Upper lobe of left lung (tissue), 6 donors: Measurements from ENCODE around the gene ZNF600. TPM values are rescaled to one million over a fixed set of nuclear protein-coding genes. Genes with fewer than 3 reads are reported as not detected.
"Not testable (repeated sequence)": the region's sequence is repeated elsewhere in the genome, so short reads cannot be mapped to it uniquely, and the experiment has no call there.

Experiments
- ATAC-seq, 2 donors: fragments of 200-7000 bp; cut with Tn5 transposase; one replicate each; pipeline ENCODE4 v1.9.1; 2022; ENCODE audit warnings: mild to moderate bottlenecking in 2 of 2, moderate library complexity in 2 of 2; ENCODE audit not compliant: low FRiP score in 2 of 2
- DNase-seq, 2 donors: peaks; one replicate each; pipeline ENCODE4 v3.0.0-alpha.2; 2019 to 2020
- H3K27ac ChIP-seq, 4 donors: fragments of 200-600 bp; sonication (generic); one replicate each; pipeline ENCODE4 v1.5.1; 2016 to 2019
- H3K27me3 ChIP-seq, 4 donors: fragments of 200-600 bp; sonication (generic); one replicate each; pipeline ENCODE4 v1.5.1; 2017 to 2019
- H3K36me3 ChIP-seq, 4 donors: fragments of 200-600 bp; sonication (generic); one replicate each; pipeline ENCODE4 v1.5.1; 2016 to 2019
- H3K4me1 ChIP-seq, 4 donors: fragments of 200-600 bp; sonication (generic); one replicate each; pipeline ENCODE4 v1.5.1; 2018 to 2019
- H3K4me3 ChIP-seq, 4 donors: fragments of 200-600 bp; sonication (generic); one replicate each; pipeline ENCODE4 v1.5.1; 2017 to 2019; ENCODE audit warnings: mild to moderate bottlenecking in 2 of 4, moderate library complexity in 1 of 4
- H3K9me3 ChIP-seq, 4 donors: fragments of 200-600 bp; sonication (generic); one replicate each; pipeline ENCODE4 v1.5.1; 2018 to 2019
- EP300 ChIP-seq, 4 donors: sonication (generic); formaldehyde crosslinking; IDR thresholded peaks; one replicate each; pipeline ENCODE4 v1.5.1; 2017; ENCODE audit warnings: antibody characterized with exemption in 4 of 4, control low read depth in 2 of 4
- POLR2A ChIP-seq, 4 donors: fragments of 450-650 bp; IDR thresholded peaks; one replicate each; pipeline ENCODE4 v1.5.1; 2016 to 2017; ENCODE audit warnings: antibody characterized with exemption in 4 of 4, mild to moderate bottlenecking in 2 of 4
- POLR2AphosphoS5 ChIP-seq, 2 donors: sonication (generic); formaldehyde crosslinking; IDR thresholded peaks; one replicate each; pipeline ENCODE4 v1.5.1; 2017; ENCODE audit warnings: antibody characterized with exemption in 2 of 2
- WGBS, 2 donors: methylation state at CpG; one replicate each; pipeline ENCODE4 v1.1.5; 2017 to 2018; 5-methylcytosine and 5-hydroxymethylcytosine counted together
- total RNA-seq, 6 donors: library from RNA; depleted of rRNA in 4 of 6; stranded (reverse); fragments of >200 nt in 4 of 6; gene quantifications; one replicate each; pipeline versions ENCODE4 v1.1.0 to v1.2.1, GENCODE V29; 2016 to 2021
- TF ChIP-seq, protein P1 (sequence below), 6 experiments: fragments of 450-650 bp in 4 of 6; fragments of 200-600 bp in 2 of 6; sonication (generic) in 2 of 6; IDR thresholded peaks; one replicate each; pipeline ENCODE4 v1.5.1; 2016 to 2019; ENCODE audit warnings: antibody characterized with exemption in 6 of 6
- donor health status: DM: no; HTN: no; CAD: no; lungs with moderate emphysema.
- donor health status: DM: no; HTN: yes; CAD: no; lungs with severe emphysema.

Gene ZNF600
- total RNA-seq, 6 donors from 2014 or later: 9.4 to 68.1 (median 11.1) TPM

DNA sequence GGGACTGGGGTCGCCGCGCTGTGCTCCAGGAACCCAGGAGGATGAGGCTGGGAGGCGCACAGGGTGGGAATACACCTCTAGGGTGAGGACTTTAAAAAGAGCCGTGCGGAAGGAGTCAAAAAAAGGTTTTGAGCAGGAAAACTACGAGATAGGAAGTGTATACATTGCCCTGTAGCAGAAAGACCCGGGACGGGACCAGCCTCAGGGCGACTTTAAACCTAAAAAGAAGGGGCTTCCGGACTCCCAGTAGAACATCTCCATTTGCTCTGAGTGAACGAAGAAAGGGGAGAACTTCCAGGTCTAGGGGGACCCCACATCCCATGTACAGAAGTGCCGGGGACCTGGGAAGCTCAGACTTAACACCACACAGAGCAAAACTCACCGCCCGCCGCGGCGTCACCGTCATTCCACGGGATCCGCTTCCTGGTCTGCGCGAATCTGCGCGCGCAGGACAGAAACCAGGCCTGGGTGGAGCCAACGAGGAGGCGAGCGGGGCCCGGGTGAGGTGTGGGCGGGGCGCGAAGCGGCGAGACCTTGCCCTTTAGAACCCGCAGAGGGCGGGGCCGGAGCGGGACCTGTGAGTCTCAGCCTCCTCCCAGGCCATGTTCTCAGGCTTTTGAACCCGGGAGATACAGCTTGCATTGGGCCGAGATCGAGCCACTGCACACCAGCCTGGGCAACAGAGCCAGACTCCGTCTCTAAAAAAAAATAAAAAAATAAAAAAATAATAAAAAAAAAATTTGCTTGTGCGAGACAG lies 34.8 kb upstream of the ZNF600 start, which contains the start of gene ZNF28:
Gene ZNF28, minus strand, starts transcription at position 430 of the 757 bp plus-strand sequence. CDS start 3,675 bp downstream, outside the sequence.
- DNase-seq (peak; percentile 65 to 93), ATAC-seq (peak; percentile 99 to 100)
- H3K4me3 ChIP-seq: peak within 1 kb of the TSS; percentile 55 to 67 (median 58)
- not testable (repeated sequence) for H3K4me1 ChIP-seq, H3K9me3 ChIP-seq, H3K27me3 ChIP-seq
- peaks cover 0 to 15% (median 8%) of the 10 kb centered on the region in 4 donors for H3K36me3 ChIP-seq
- 2 to 5% methylated on average over 18 to 21 of the region's 44 CpGs for WGBS, 2 donors
- peak within 1 kb of the TSS in 3 of 4 donors; percentile 41 to 69 (median 64) for H3K27ac ChIP-seq
- peak in 1 of 4 donors; percentile 11 for TF ChIP-seq POLR2A (IDR thresholded peaks at IDR 0.05)
- TF ChIP-seq, protein P1, sequence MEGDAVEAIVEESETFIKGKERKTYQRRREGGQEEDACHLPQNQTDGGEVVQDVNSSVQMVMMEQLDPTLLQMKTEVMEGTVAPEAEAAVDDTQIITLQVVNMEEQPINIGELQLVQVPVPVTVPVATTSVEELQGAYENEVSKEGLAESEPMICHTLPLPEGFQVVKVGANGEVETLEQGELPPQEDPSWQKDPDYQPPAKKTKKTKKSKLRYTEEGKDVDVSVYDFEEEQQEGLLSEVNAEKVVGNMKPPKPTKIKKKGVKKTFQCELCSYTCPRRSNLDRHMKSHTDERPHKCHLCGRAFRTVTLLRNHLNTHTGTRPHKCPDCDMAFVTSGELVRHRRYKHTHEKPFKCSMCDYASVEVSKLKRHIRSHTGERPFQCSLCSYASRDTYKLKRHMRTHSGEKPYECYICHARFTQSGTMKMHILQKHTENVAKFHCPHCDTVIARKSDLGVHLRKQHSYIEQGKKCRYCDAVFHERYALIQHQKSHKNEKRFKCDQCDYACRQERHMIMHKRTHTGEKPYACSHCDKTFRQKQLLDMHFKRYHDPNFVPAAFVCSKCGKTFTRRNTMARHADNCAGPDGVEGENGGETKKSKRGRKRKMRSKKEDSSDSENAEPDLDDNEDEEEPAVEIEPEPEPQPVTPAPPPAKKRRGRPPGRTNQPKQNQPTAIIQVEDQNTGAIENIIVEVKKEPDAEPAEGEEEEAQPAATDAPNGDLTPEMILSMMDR (IDR thresholded peaks at IDR 0.05): peak in 1 of 6 experiments; percentile 21

DNA sequence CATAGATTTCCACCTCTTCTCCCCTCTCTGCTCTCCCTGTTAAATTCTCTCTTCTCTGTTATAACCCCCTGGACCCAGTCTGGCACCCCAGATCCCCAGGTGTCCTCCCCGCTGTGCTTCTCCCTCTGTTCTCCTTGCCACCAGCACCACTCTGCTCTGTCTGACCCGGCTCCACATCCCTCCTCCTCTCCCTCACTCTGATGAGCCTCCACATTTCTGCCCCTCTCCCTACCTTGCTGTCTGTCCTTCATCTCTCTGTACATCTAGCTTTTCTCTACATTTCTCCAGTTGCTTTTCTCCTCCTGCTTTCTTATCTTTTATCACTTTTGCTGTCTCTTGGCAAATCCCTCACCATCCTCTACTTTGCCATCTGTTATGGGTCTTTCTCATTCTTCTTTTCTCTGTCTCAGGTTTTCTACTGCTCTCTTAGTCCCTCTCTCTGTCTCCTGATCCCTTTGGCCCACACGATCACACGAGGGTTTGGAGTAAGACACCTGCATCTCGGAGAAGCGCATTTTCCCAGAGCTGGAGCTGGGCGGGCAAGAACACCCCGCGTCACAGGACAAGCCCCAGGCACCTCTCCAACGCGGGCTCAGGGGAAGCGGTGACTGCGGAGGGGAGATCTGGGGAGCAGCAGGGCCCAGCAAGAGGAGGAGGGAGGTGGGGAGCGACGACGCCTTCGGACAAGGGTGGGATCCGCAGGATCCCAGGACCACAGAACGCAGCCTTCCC lies 34.0 kb upstream of the ZNF600 start:
- peak; percentile 70 for ATAC-seq
- H3K9me3 ChIP-seq, H3K4me1 ChIP-seq, H3K27me3 ChIP-seq: not testable (repeated sequence)
- H3K4me3 ChIP-seq: peak overlapping the region; percentile 55 to 67 (median 58)
- H3K36me3 ChIP-seq: peaks cover 0 to 21% (median 12%) of the 10 kb centered on the region in 4 donors
- H3K27ac ChIP-seq: peak overlapping the region in 3 of 4 donors; percentile 41 to 69 (median 64)
- WGBS, 2 donors: 15 to 16% methylated on average over 17 to 18 of the region's 19 CpGs
- DNase-seq: peak; percentile 25 to 61

- no peak overlapping the region for H3K27ac ChIP-seq
- 96 to 97% methylated on average over 30 of the region's 32 CpGs for WGBS, 2 donors
These were observed 23.2 kb upstream of the ZNF600 start for GRCh38 chr19:52809801-52810200.

DNA sequence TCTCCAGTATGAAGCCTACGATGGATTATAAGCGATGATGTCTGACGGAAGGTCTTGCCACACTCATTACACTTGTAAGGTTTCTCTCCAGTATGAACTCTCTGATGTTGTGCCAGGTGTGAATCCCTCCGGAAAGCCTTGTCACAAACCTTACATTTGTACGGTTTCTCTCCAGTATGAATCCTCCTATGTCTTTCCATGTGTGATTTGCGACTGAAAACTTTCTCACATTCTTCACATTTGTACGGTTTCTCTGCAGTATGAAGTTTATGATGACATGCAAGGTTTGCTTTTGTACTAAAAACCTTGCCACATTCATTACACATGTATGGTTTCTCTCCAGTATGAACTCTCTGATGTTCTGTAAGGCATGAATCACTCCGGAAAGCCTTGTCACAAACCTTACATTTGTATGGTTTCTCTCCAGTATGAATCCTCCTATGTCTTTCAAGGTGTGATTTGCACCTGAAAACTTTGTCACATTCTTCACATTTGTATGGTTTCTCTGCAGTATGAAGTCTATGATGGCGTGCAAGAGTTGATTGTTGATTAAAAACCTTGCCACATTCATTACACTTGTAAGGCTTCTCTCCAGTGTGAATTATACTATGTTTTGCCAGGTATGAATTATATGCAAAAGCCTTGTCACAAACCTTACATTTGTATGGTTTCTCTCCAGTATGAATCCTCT lies 13.5 kb upstream of the ZNF600 start:
- H3K27ac ChIP-seq, H3K27me3 ChIP-seq, DNase-seq, ATAC-seq, H3K4me3 ChIP-seq, H3K4me1 ChIP-seq: not testable (repeated sequence)
- WGBS, 2 donors: 91 to 93% methylated on average over 9 of the region's 9 CpGs
- H3K36me3 ChIP-seq: peaks cover 27 to 53% (median 48%) of the 10 kb centered on the region in 4 donors
- peaks cover 30 to 97% (median 90%) of the 10 kb centered on the region in 4 donors for H3K9me3 ChIP-seq

More at GRCh38 chr19:52809801-52810200, 23.2 kb upstream of the ZNF600 start:
- Histone ChIP-seq H3K36me3 (peaks cover 9 to 61% (median 39%) of the 10 kb centered on the region in 4 donors), H3K4me1 (no peaks in the 10 kb centered on the region), H3K27me3 (no peaks in the 10 kb centered on the region), H3K4me3 (no peak overlapping the region), H3K9me3 (peaks cover 0 to 37% (median 29%) of the 10 kb centered on the region in 4 donors)
- ATAC-seq (no peak), DNase-seq (peak in 1 of 2 donors; percentile 66)
- TF ChIP-seq POLR2A (IDR thresholded peaks at IDR 0.05) (no peak), EP300 (IDR thresholded peaks at IDR 0.05) (no peak), POLR2AphosphoS5 (IDR thresholded peaks at IDR 0.05) (no peak)
- TF ChIP-seq, protein P1 (IDR thresholded peaks at IDR 0.05): no peak

- Histone ChIP-seq H3K27me3 (no peaks in the 10 kb centered on the region), H3K27ac (no peak overlapping the region)
These were observed 2.8 kb upstream of the ZNF600 start for GRCh38 chr19:52789440-52789839.

More at GRCh38 chr19:52789440-52789839, 2.8 kb upstream of the ZNF600 start:
- DNase-seq (no peak), ATAC-seq (no peak)
- TF ChIP-seq, protein P1 (IDR thresholded peaks at IDR 0.05): no peak
- TF ChIP-seq POLR2A (IDR thresholded peaks at IDR 0.05): no peak
- H3K4me3 ChIP-seq: no peak overlapping the region
- no peaks in the 10 kb centered on the region for H3K36me3 ChIP-seq
- WGBS, 2 donors: 89 to 96% methylated on average over 6 of the region's 6 CpGs
- peaks cover 0 to 14% (median 6%) of the 10 kb centered on the region in 4 donors for H3K9me3 ChIP-seq
- H3K4me1 ChIP-seq: peaks cover 5 to 18% (median 7%) of the 10 kb centered on the region in 4 donors
